Breast epithelium (tissue), 4 donors: ENCODE results near the gene EPB41. TPM values are rescaled to one million over a fixed set of nuclear protein-coding genes. Genes with fewer than 3 reads are reported as not detected.

ENCODE experiments used
- DNase-seq, 2 donors: peaks; one replicate each; pipeline ENCODE4 v3.0.0-alpha.2; 2019; ENCODE audit warnings: low spot score in 2 of 2
- H3K27ac ChIP-seq, 2 donors: fragments of 200-600 bp; sonication (generic) in 1 of 2; one replicate each; pipeline ENCODE4 v1.5.1; 2016 to 2019; ENCODE audit warnings: mild to moderate bottlenecking in 1 of 2
- H3K27me3 ChIP-seq, 2 donors: fragments of 200-600 bp; sonication (generic) in 1 of 2; one replicate each; pipeline versions ENCODE4 v1.5.1 to v1.6.0; 2017 to 2019; ENCODE audit warnings: control low read depth in 1 of 2, mild to moderate bottlenecking in 1 of 2
- H3K36me3 ChIP-seq: fragments of 200-600 bp; one replicate; pipeline ENCODE4 v1.5.1; 2019
- H3K4me1 ChIP-seq, 2 donors: fragments of 200-600 bp; sonication (generic); one replicate each; pipeline ENCODE4 v1.5.1; 2016 to 2019; ENCODE audit warnings: control low read depth in 1 of 2
- H3K4me3 ChIP-seq, 3 donors: fragments of 200-600 bp; sonication (generic); 1 replicate in 2 of 3; 2 replicates in 1 of 3; pipeline ENCODE4 v1.5.1; 2016 to 2019; ENCODE audit warnings: mild to moderate bottlenecking in 3 of 3, moderate library complexity in 2 of 3
- H3K9me3 ChIP-seq, 2 donors: fragments of 200-600 bp; sonication (generic) in 1 of 2; one replicate each; pipeline ENCODE4 v1.5.1; 2016 to 2019; ENCODE audit warnings: control low read depth in 1 of 2
- POLR2A ChIP-seq: fragments of 450-650 bp; IDR thresholded peaks from one replicate; pipeline ENCODE4 v1.6.1; 2016; ENCODE audit warnings: antibody characterized with exemption, mild to moderate bottlenecking, moderate library complexity
- POLR2AphosphoS5 ChIP-seq, 3 donors: sonication (generic); formaldehyde crosslinking; IDR thresholded peaks; one replicate each; pipeline ENCODE4 v1.6.1; 2017; ENCODE audit warnings: antibody characterized with exemption in 3 of 3
- intact Hi-C: fragments of 100-400 bp; cut with DNase I; formaldehyde crosslinking; loops from one replicate; pipeline ENCODE4 v1.15.1; 2023; ENCODE audit warnings: low total_unique reads
- total RNA-seq, 3 donors: library from RNA; depleted of rRNA; stranded (reverse); fragments of >200 nt; gene quantifications; one replicate each; pipeline ENCODE4 v1.1.0, GENCODE V29; 2016
- TF ChIP-seq, protein P1 (sequence below), 3 donors: fragments of 450-650 bp; IDR thresholded peaks; one replicate each; pipeline ENCODE4 v1.5.1; 2016 to 2017; ENCODE audit warnings: antibody characterized with exemption in 3 of 3, mild to moderate bottlenecking in 3 of 3, moderate library complexity in 3 of 3

Gene EPB41
- total RNA-seq, 3 donors from 2014 or later, result 36.2 to 67.2 (median 51.8) TPM

DNA sequence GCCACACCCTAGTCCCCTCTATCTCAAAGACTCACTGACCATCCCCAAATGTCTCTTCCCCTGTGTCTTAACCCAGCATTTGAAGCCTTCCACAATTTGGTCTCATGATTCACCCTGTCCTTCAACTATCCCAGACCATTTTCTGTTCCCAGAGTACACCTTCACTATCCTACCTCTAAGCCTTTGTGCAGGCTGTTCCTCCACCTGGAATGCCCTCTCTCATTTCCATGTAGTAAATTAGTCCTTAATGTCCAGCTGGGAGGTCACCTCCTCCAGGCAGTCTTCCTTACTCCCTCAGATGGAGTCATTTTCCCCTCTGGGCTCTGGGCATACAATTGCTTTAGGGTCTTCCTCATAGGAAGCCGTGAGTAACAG is 31.1 kb upstream of the EPB41 start:
- Histone ChIP-seq H3K4me3 (no peak overlapping the region), H3K9me3 (no peaks in the 10 kb centered on the region), H3K4me1 (no peaks in the 10 kb centered on the region), H3K27me3 (no peaks in the 10 kb centered on the region), H3K36me3 (no peaks in the 10 kb centered on the region), H3K27ac (no peak overlapping the region)
- intact Hi-C loops, result loop anchor here (10.0 kb wide), 1 partner anchor 152 kb away; no protein-coding TSS in a partner anchor
- DNase-seq, result no peak
- TF ChIP-seq POLR2AphosphoS5 (IDR thresholded peaks at IDR 0.05), result no peak
- TF ChIP-seq POLR2A, result no peak
- TF ChIP-seq, protein P1, sequence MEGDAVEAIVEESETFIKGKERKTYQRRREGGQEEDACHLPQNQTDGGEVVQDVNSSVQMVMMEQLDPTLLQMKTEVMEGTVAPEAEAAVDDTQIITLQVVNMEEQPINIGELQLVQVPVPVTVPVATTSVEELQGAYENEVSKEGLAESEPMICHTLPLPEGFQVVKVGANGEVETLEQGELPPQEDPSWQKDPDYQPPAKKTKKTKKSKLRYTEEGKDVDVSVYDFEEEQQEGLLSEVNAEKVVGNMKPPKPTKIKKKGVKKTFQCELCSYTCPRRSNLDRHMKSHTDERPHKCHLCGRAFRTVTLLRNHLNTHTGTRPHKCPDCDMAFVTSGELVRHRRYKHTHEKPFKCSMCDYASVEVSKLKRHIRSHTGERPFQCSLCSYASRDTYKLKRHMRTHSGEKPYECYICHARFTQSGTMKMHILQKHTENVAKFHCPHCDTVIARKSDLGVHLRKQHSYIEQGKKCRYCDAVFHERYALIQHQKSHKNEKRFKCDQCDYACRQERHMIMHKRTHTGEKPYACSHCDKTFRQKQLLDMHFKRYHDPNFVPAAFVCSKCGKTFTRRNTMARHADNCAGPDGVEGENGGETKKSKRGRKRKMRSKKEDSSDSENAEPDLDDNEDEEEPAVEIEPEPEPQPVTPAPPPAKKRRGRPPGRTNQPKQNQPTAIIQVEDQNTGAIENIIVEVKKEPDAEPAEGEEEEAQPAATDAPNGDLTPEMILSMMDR (IDR thresholded peaks at IDR 0.05), result no peak

DNA sequence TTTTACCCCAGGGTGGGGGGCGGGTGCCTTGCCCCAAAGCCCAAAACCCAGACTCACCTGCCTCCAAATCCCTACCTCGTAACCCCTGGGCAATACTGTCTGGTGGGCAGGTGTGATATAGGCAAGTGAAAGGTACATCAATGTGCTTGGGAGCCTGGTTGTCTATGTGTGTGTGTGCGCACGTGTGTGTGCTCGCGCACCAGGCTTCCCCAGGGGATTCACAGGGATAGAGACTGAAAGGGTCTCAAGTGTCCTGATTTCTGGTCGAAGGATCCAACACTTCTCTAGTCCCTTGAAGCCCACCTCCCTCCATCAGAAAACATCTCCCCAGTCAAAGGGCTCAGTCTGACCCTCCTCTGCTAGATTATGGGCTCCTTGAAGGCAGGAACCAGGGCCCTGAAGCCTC is 28.9 kb upstream of the EPB41 start:
- TF ChIP-seq POLR2A, result no peak
- TF ChIP-seq, protein P1 (IDR thresholded peaks at IDR 0.05), result no peak
- no peak for TF ChIP-seq POLR2AphosphoS5 (IDR thresholded peaks at IDR 0.05)
- peak overlapping the region in 1 of 2 donors; percentile 6 for H3K27ac ChIP-seq
- DNase-seq, result no peak
- intact Hi-C loops, result loop anchor here (10.0 kb wide), 1 partner anchor 149 kb away; no protein-coding TSS in a partner anchor
- no peaks in the 10 kb centered on the region for H3K36me3 ChIP-seq
- H3K4me1 ChIP-seq, result no peaks in the 10 kb centered on the region
- H3K4me3 ChIP-seq, result no peak overlapping the region
- H3K9me3 ChIP-seq, result no peaks in the 10 kb centered on the region
- H3K27me3 ChIP-seq, result no peaks in the 10 kb centered on the region

DNA sequence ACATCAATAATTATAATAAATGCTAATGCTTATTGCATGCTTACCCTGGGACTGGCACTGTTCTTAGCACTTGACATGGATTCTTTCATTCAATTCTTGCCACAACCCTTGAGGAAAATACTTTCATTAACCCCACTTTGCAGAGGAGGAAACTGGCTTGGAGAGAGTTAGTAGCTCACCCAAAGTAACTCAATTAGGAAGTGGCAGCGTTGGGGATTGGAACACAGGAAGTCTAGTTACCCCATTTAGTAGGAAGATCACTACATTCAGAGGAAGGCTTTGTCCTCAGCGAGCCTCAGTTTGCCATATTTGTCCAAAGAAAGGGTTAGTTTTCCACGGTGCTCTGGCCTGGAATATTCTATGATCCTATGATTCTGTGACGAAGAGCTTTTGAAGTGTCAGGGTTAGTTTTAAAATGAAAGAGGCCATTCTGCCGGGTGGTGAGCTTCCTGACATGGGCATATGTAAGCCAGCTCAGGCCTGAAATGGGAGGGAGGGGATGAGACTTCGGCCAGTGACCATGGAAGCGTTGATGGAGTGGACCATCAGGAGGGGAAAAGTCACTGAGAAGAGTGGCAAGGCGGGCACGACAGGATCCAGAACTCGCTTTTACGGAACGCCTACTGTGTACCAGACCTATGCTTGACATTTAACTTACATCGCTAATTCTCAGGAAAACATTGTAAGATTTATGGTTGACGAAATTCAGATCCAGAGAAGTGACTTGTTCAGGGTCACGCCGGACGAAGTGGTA is 28.2 kb upstream of the EPB41 start:
- Histone ChIP-seq H3K27me3 (no peaks in the 10 kb centered on the region), H3K4me3 (peak overlapping the region; percentile 60 to 84 (median 82)), H3K9me3 (no peaks in the 10 kb centered on the region), H3K4me1 (no peaks in the 10 kb centered on the region), H3K27ac (peak overlapping the region; percentile 70 to 86), H3K36me3 (no peaks in the 10 kb centered on the region)
- intact Hi-C loops, result loop anchor here (2.0 to 10.0 kb wide), 2 partner anchors 149 to 295 kb away; partner anchors contain the start of gene SRSF4
- TF ChIP-seq, protein P1 (IDR thresholded peaks at IDR 0.05), result no peak
- TF ChIP-seq POLR2AphosphoS5 (IDR thresholded peaks at IDR 0.05) (no peak), POLR2A (no peak)
- no peak for DNase-seq

DNA sequence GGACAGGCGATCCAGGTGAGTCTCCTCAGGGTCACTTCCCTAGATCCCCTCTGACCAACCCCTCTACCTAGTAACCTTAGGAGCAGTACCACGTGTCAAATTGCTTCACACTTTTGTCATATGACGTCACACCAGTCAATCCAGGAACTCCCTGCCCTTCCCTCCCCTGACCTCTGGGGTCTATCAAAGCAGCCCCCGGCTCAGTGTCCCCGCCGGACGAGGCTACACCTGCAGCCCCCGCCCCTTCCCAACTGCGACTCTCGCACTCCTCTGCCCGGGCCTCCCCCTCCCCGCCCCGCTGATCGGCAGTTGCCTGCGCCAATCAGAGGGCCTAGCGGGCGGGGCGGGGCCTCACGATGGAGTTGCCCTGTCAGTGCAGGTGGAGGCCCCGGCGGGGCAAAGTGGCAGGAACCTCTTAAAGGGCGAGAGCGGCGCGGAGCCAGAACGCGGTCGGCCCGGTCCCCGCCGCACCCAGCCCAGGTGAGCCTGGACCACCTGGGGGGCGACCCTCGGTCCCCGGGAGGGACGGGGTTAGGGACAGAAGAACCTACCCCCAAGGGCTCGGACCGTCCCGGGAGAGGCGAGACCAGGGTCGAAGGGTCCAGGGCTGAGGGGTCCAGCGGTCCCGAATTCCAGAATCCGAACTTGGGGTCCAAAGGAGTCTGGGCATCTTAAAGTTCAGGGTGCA is 27.5 kb upstream of the EPB41 start:
- H3K27me3 ChIP-seq, result no peaks in the 10 kb centered on the region
- H3K4me3 ChIP-seq, result peak overlapping the region; percentile 60 to 84 (median 82)
- no peaks in the 10 kb centered on the region for H3K9me3 ChIP-seq
- DNase-seq, result peak; percentile 82 to 87
- H3K27ac ChIP-seq, result peak overlapping the region; percentile 70 to 86
- TF ChIP-seq, protein P1 (IDR thresholded peaks at IDR 0.05), result peak in 1 of 3 donors; percentile 21
- TF ChIP-seq POLR2A, result no peak
- peak in 2 of 3 donors; percentile 21 to 57 for TF ChIP-seq POLR2AphosphoS5 (IDR thresholded peaks at IDR 0.05)
- no peaks in the 10 kb centered on the region for H3K4me1 ChIP-seq
- no peaks in the 10 kb centered on the region for H3K36me3 ChIP-seq
- intact Hi-C loops, result loop anchor here (2.0 to 10.0 kb wide), 2 partner anchors 148 to 294 kb away; partner anchors contain the start of gene SRSF4

DNA sequence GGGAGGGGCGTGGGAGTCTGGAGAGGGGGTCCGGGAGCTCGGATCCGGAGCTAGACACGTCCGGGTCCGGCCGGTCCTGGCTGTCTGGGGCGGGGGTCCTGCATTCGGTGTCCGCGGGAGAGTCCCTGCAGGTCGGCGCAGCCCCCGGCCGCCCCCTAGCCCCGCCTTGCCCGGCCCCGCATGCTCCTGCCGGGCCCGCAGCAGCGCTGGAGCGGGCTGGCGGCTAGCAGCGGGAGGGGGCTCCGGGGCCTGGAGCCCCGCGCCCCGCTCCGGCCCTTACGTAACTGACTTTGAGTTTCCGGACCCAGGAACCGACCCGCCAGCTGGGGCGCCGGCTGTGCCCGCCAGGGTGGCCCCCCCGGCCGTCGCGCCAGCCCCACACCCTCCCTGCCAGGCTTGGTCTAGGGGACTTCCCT is 26.9 kb upstream of the EPB41 start:
- intact Hi-C loops, result loop anchor here (2.0 to 10.0 kb wide), 2 partner anchors 147 to 293 kb away; partner anchors contain the start of gene SRSF4
- Histone ChIP-seq H3K27ac (peak overlapping the region; percentile 70 to 86), H3K4me1 (no peaks in the 10 kb centered on the region), H3K9me3 (no peaks in the 10 kb centered on the region), H3K27me3 (no peaks in the 10 kb centered on the region), H3K4me3 (peak overlapping the region; percentile 60 to 84 (median 82)), H3K36me3 (no peaks in the 10 kb centered on the region)
- DNase-seq, result no peak
- TF ChIP-seq POLR2AphosphoS5 (IDR thresholded peaks at IDR 0.05) (no peak), POLR2A (no peak)
- TF ChIP-seq, protein P1 (IDR thresholded peaks at IDR 0.05), result no peak
